NCI-H510A treated with DMSO at 0.1 percent for 48 hours (cell line): Measurements from ENCODE around the gene MMP28.
A peak's percentile ranks its signal among the peaks of the same experiment; 100 is the strongest.

Source experiments
- DNase-seq: peaks from one replicate; lab custom pipeline; 2025; lab: John Stamatoyannopoulos, UW

Gene MMP28

GRCh38 chr17:35799942-35800341 lies 4.5 kb upstream of the MMP28 start:
- no peak for DNase-seq

GRCh38 chr17:35797918-35798317 lies 2.5 kb upstream of the MMP28 start:
- no peak for DNase-seq

GRCh38 chr17:35797370-35797769 lies 1.9 kb upstream of the MMP28 start:
- DNase-seq, result no peak

- DNase-seq, result no peak
These were observed 1.5 kb upstream of the MMP28 start for GRCh38 chr17:35796942-35797341.

- no peak for DNase-seq
These were observed 427 bp upstream of the MMP28 start for GRCh38 chr17:35795871-35796265.

GRCh38 chr17:35793257-35793656 lies 2.2 kb downstream of the MMP28 start:
- no peak for DNase-seq

GRCh38 chr17:35791681-35792350 lies 3.6 kb downstream of the MMP28 start:
- no peak for DNase-seq

GRCh38 chr17:35790841-35791240 lies 4.6 kb downstream of the MMP28 start:
- no peak for DNase-seq

- no peak for DNase-seq
These were observed 6.7 kb downstream of the MMP28 start for GRCh38 chr17:35788477-35789368.

GRCh38 chr17:35786941-35787432 lies 8.5 kb downstream of the MMP28 start:
- DNase-seq, result no peak

GRCh38 chr17:35784895-35785294 lies 10.5 kb downstream of the MMP28 start:
- no peak for DNase-seq

- DNase-seq, result no peak
These were observed 14.5 kb downstream of the MMP28 start for GRCh38 chr17:35780950-35781349.

- no peak for DNase-seq
These were observed 16.7 kb downstream of the MMP28 start for GRCh38 chr17:35778641-35779196.

- DNase-seq, result no peak
These were observed 19.9 kb downstream of the MMP28 start for GRCh38 chr17:35775583-35775982.

- DNase-seq, result no peak
These were observed 20.4 kb downstream of the MMP28 start for GRCh38 chr17:35775039-35775438.

- no peak for DNase-seq
These were observed 20.9 kb downstream of the MMP28 start for GRCh38 chr17:35774499-35774898.

GRCh38 chr17:35773679-35774425 lies 21.6 kb downstream of the MMP28 start:
- DNase-seq, result no peak

- DNase-seq, result no peak
These were observed 22.3 kb downstream of the MMP28 start for GRCh38 chr17:35773129-35773528.

- no peak for DNase-seq
These were observed 25.4 kb downstream of the MMP28 start for GRCh38 chr17:35769895-35770486.

GRCh38 chr17:35768797-35769196 lies 26.6 kb downstream of the MMP28 start:
- no peak for DNase-seq

- peak; percentile 13 for DNase-seq
These were observed 28.4 kb downstream of the MMP28 start for GRCh38 chr17:35766903-35767510.
